DND-41 (cell line): ENCODE results near the gene PLK2.

Source experiments
- ATAC-seq: fragments of 200-7000 bp; cut with Tn5 transposase; 3 replicates; pipeline ENCODE4 v1.9.1; 2021; ENCODE audit warnings: low read depth; ENCODE audit not compliant: insufficient read depth
- DNase-seq: peaks from one replicate; pipeline ENCODE4 v3.0.0-alpha.2; 2020
- H2AFZ ChIP-seq: 2 replicates; pipeline ENCODE4 v1.6.0; 2012; ENCODE audit warnings: low read depth, low read length
- H3K27ac ChIP-seq: 2 replicates; pipeline ENCODE4 v1.5.1; 2012; ENCODE audit warnings: low read length, inconsistent platforms
- H3K27me3 ChIP-seq: fragments of 200-600 bp; sonication (generic); 2 replicates; pipeline ENCODE4 v1.6.0; 2012; ENCODE audit warnings: low read length, mild to moderate bottlenecking, inconsistent platforms; ENCODE audit not compliant: insufficient read depth, poor library complexity
- H3K36me3 ChIP-seq: 2 replicates; pipeline ENCODE4 v1.5.1; 2012; ENCODE audit warnings: low read length, inconsistent platforms; ENCODE audit not compliant: insufficient read depth
- H3K4me1 ChIP-seq: 2 replicates; pipeline ENCODE4 v1.5.1; 2012; ENCODE audit warnings: mild to moderate bottlenecking, low read length; ENCODE audit not compliant: insufficient read depth
- H3K4me2 ChIP-seq: 2 replicates; pipeline ENCODE4 v1.6.0; 2012; ENCODE audit warnings: mild to moderate bottlenecking, moderate library complexity, low read length, inconsistent platforms; ENCODE audit not compliant: insufficient read depth
- H3K4me3 ChIP-seq, 2 experiments: fragments of 200-600 bp in 1 of 2; shearing (Covaris generic) in 1 of 2; 2 replicates each; pipeline ENCODE4 v1.5.1; 2012 to 2016; ENCODE audit warnings: inconsistent platforms in 2 of 2, low read length in 2 of 2, mild to moderate bottlenecking in 2 of 2, low read depth in 1 of 2, moderate library complexity in 1 of 2
- H3K79me2 ChIP-seq: 2 replicates; pipeline ENCODE4 v1.6.0; 2012; ENCODE audit warnings: low read length, inconsistent platforms; ENCODE audit not compliant: insufficient read depth
- H3K9ac ChIP-seq: 2 replicates; pipeline ENCODE4 v1.6.0; 2012; ENCODE audit warnings: low read depth, mild to moderate bottlenecking, inconsistent platforms, low read length, moderate library complexity
- H3K9me3 ChIP-seq: 2 replicates; pipeline ENCODE4 v1.5.1; 2012; ENCODE audit warnings: low read length, moderate library complexity, mild to moderate bottlenecking, inconsistent platforms; ENCODE audit not compliant: insufficient read depth, severe bottlenecking
- H4K20me1 ChIP-seq: 2 replicates; pipeline ENCODE4 v1.6.0; 2012; ENCODE audit warnings: low read length; ENCODE audit not compliant: insufficient read depth
- EZH2 ChIP-seq: IDR thresholded peaks from 3 replicates; pipeline ENCODE4 v1.6.1; 2012; ENCODE audit warnings: borderline replicate concordance, low read depth, mild to moderate bottlenecking, moderate library complexity, low read length, inconsistent platforms; ENCODE audit not compliant: severe bottlenecking
- TF ChIP-seq, protein P1 (sequence below): IDR thresholded peaks from 2 replicates; pipeline ENCODE4 v1.5.1; 2012; ENCODE audit warnings: borderline replicate concordance, low read length, moderate library complexity, mild to moderate bottlenecking; ENCODE audit not compliant: poor library complexity, severe bottlenecking; ENCODE audit errors: extremely low read depth

Gene PLK2

DNA sequence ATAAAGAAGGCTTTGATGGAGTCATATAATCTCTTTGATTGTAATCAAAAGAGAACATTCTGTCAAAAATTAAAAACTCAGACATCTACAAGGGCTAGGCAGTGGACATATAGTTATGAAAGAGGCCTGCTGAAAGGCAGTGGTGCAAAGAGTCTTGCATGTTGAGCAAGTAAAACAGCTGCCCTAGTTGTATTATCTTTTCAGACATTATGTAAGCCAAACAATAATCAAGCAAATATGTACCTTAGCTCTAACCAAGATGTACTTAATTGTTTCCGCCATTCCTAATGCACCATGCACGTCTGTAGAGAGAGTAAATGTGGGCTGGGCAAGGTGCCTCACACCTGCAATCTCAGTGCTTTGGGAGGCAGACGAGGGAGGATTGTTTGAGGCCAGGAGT lies 45.6 kb upstream of the PLK2 start:
- Histone ChIP-seq H3K4me3 (no peak overlapping the region), H3K27ac (no peak overlapping the region), H3K4me2 (no peak overlapping the region), H3K4me1 (no peaks in the 10 kb centered on the region), H3K27me3 (no peaks in the 10 kb centered on the region), H3K36me3 (no peaks in the 10 kb centered on the region), H3K79me2 (no peaks in the 10 kb centered on the region), H4K20me1 (no peaks in the 10 kb centered on the region), H2AFZ (no peak overlapping the region), H3K9ac (no peak overlapping the region), H3K9me3 (no peaks in the 10 kb centered on the region)
- no peak for TF ChIP-seq EZH2
- TF ChIP-seq, protein P1, sequence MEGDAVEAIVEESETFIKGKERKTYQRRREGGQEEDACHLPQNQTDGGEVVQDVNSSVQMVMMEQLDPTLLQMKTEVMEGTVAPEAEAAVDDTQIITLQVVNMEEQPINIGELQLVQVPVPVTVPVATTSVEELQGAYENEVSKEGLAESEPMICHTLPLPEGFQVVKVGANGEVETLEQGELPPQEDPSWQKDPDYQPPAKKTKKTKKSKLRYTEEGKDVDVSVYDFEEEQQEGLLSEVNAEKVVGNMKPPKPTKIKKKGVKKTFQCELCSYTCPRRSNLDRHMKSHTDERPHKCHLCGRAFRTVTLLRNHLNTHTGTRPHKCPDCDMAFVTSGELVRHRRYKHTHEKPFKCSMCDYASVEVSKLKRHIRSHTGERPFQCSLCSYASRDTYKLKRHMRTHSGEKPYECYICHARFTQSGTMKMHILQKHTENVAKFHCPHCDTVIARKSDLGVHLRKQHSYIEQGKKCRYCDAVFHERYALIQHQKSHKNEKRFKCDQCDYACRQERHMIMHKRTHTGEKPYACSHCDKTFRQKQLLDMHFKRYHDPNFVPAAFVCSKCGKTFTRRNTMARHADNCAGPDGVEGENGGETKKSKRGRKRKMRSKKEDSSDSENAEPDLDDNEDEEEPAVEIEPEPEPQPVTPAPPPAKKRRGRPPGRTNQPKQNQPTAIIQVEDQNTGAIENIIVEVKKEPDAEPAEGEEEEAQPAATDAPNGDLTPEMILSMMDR: no peak
- DNase-seq (no peak), ATAC-seq (no peak)

DNA sequence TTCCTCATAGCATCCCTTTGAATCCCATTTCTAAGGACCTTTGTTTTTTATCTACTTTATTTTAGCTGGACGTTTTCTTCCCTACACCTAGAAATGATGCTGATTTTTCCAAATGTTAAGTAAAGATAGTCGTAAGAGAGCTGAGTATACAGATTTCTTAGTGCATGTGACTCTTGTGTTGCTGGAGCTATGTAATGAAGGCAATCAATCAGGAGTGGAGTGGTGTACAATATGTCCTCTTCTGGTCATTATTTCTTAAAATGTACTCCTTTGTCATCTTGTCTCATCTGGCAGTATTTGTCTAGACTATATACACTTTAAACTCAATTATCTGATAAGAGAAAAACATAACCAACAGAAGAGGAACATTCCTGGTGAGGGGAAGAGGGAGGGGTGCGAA lies 44.9 kb upstream of the PLK2 start:
- no peak for DNase-seq
- Histone ChIP-seq H3K27ac (no peak overlapping the region), H3K4me3 (no peak overlapping the region), H3K36me3 (no peaks in the 10 kb centered on the region), H3K9me3 (no peaks in the 10 kb centered on the region), H3K27me3 (no peaks in the 10 kb centered on the region), H3K9ac (no peak overlapping the region), H3K4me2 (no peak overlapping the region), H3K79me2 (no peaks in the 10 kb centered on the region), H3K4me1 (no peaks in the 10 kb centered on the region), H4K20me1 (no peaks in the 10 kb centered on the region), H2AFZ (no peak overlapping the region)
- no peak for ATAC-seq
- TF ChIP-seq EZH2: no peak
- TF ChIP-seq, protein P1: no peak

DNA sequence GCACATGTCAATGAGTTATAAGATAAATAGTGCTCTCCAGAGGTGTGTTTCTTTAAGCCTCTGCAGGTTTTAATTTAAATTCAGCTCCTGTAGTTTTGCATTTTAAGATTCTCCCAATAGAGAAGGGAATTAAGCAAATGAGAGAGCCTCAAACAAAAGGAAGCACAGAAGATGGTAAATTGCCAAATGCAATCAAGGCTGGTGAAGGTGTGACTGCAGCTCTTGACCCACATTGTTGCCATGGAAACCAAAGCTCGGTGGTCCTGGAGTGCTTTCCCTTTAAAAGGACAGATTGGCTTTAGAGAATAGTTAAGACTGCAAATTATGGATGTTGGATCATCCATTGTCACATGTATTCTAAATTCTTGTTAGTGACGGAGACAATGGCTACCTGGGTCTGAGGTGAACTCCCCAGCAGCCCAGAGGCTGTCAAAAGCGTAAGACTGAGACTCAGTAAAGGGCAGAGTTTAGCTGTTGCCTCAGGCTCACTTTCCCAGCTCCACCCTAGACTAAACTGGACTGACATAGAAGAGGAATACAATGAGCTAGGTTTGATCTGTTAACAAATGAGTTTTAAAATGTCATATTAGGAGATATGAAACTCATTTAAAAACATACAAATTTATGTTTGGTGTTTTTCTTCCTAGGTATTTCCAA lies 43.6 kb upstream of the PLK2 start:
- TF ChIP-seq EZH2: no peak
- TF ChIP-seq, protein P1: no peak
- Histone ChIP-seq H3K36me3 (no peaks in the 10 kb centered on the region), H3K79me2 (no peaks in the 10 kb centered on the region), H3K4me3 (no peak overlapping the region), H3K27ac (no peak overlapping the region), H3K9ac (no peak overlapping the region), H4K20me1 (no peaks in the 10 kb centered on the region), H3K4me2 (no peak overlapping the region), H3K4me1 (no peaks in the 10 kb centered on the region), H3K9me3 (no peaks in the 10 kb centered on the region), H3K27me3 (no peaks in the 10 kb centered on the region), H2AFZ (no peak overlapping the region)
- DNase-seq (no peak), ATAC-seq (no peak)
